GM12892 (cell line): ENCODE data around the gene PGBD5.

ENCODE experiments used
- POLR2AphosphoS5 ChIP-seq: IDR thresholded peaks from 2 replicates; pipeline ENCODE4 v1.6.1; 2011; ENCODE audit warnings: low read depth, low read length, control low read depth
- TAF1 ChIP-seq: IDR thresholded peaks from 2 replicates; pipeline ENCODE4 v1.6.1; 2011; ENCODE audit warnings: low read depth, mild to moderate bottlenecking, control low read depth, low read length, borderline replicate concordance

- no peak for TF ChIP-seq TAF1
- no peak for TF ChIP-seq POLR2AphosphoS5
Measured at GRCh38 chr1:230394741-230395140, 31.4 kb downstream of the PGBD5 start.
